ENCODE results near the gene PPP6R1.

The PPP6R1 gene

DNA sequence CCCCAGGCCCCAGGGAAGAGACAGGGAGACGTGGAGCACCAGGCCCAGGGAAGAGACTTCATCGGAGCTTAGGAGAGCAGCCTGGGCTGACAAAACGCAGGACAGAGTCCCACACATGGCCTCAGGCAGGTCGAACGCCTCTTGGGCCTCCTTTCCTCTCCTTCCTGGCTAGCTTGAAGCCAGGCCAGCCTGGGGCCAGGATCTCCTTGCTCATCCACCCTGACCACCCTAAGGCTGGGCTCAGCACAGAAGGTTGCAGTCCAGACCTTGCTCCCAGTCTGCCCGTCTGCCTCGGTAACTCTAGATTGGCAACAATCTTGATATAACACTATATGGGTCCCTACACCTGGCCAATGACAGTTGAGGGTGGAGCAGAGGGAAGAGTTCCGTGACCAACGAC is 10.1 kb downstream of the PPP6R1 start:
- no peak for TF ChIP-seq CTCF (IDR thresholded peaks at IDR 0.05; ENCODE audit: low read length, missing control alignments)
- no peak for DNase-seq (ENCODE audit: low read depth)

DNA sequence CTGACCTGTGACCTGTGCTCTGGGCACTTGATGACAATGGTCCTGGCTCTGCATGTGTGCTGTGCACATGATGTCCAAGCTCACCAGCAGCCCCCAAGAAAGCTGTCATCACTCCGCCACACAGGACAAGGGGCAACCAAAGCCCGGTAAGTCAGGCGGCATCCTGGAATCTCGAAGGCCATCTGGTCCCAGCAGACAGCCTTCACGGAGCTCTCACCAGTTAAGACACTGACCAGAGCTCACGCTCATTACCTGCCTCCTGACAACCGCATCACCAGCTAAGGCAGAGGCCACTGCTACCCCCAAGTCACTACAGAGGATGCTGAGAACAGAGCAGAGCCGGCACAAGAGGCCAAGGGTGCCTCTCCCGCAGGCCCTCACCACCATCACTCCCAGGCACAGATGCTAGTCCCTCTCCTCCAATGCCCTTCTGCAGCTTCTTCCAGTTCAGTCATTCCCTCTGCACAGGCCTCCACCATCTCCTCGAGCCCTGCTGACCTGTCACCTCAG is 10.6 kb downstream of the PPP6R1 start:
- DNase-seq (ENCODE audit: low read depth), result no peak
- no peak overlapping the region for H3K4me3 ChIP-seq (replicated peaks; ENCODE audit: low read depth, low read length)
- TF ChIP-seq CTCF (IDR thresholded peaks at IDR 0.05; ENCODE audit: low read length, missing control alignments), result no peak

More for the DNA sequence above, 10.1 kb downstream of the PPP6R1 start:
- no peak overlapping the region for H3K4me3 ChIP-seq (replicated peaks; ENCODE audit: low read depth, low read length)

- no peak overlapping the region for H3K4me3 ChIP-seq (replicated peaks; ENCODE audit: low read depth, low read length)
- DNase-seq (ENCODE audit: low read depth), result peak; percentile 76
Observed at GRCh38 chr19:55247621-55248099, 11.2 kb downstream of the PPP6R1 start.

GRCh38 chr19:55246462-55247451 is 12.1 kb downstream of the PPP6R1 start:
- no peak for TF ChIP-seq CTCF (IDR thresholded peaks at IDR 0.05; ENCODE audit: low read length, missing control alignments)
- no peak for DNase-seq (ENCODE audit: low read depth)
- no peak overlapping the region for H3K4me3 ChIP-seq (replicated peaks; ENCODE audit: low read depth, low read length)

More at GRCh38 chr19:55247621-55248099, 11.2 kb downstream of the PPP6R1 start:
- TF ChIP-seq CTCF (IDR thresholded peaks at IDR 0.05; ENCODE audit: low read length, missing control alignments), result no peak

GRCh38 chr19:55245236-55245904 is 13.4 kb downstream of the PPP6R1 start:
- H3K4me3 ChIP-seq (replicated peaks; ENCODE audit: low read depth, low read length), result no peak overlapping the region
- DNase-seq (ENCODE audit: low read depth), result no peak
- no peak for TF ChIP-seq CTCF (IDR thresholded peaks at IDR 0.05; ENCODE audit: low read length, missing control alignments)

- no peak for DNase-seq (ENCODE audit: low read depth)
- no peak for TF ChIP-seq CTCF (IDR thresholded peaks at IDR 0.05; ENCODE audit: low read length, missing control alignments)
- no peak overlapping the region for H3K4me3 ChIP-seq (replicated peaks; ENCODE audit: low read depth, low read length)
Observed at GRCh38 chr19:55244004-55244680, 14.7 kb downstream of the PPP6R1 start.

Measured in fibroblast of pulmonary artery (primary cell).